Spinal cord (tissue), 10 donors: ENCODE measurements around the gene PRODH. TPM values are rescaled to one million over a fixed set of nuclear protein-coding genes. Genes with fewer than 3 reads are reported as not detected.
"Not testable (repeated sequence)": the region's sequence is repeated elsewhere in the genome, so short reads cannot be mapped to it uniquely, and the experiment has no call there.

Experiments used
- DNase-seq, 6 donors: peaks; one replicate each; pipeline versions ENCODE4 v3.0.0 to v3.0.0-alpha.2; 2013 to 2015; ENCODE audit warnings: low spot score in 6 of 6, low read depth in 4 of 6
- H3K27ac ChIP-seq: one replicate; pipeline ENCODE4 v1.5.1; 2013; ENCODE audit warnings: low read depth, low read length, control low read depth
- H3K27me3 ChIP-seq: one replicate; pipeline ENCODE4 v1.6.1; 2013; ENCODE audit warnings: low read length; ENCODE audit not compliant: control insufficient read depth, insufficient read depth
- H3K36me3 ChIP-seq: one replicate; pipeline ENCODE4 v1.6.1; 2013; ENCODE audit warnings: low read length; ENCODE audit not compliant: control insufficient read depth, insufficient read depth
- H3K4me1 ChIP-seq: one replicate; pipeline ENCODE4 v1.6.1; 2013; ENCODE audit warnings: low read length; ENCODE audit not compliant: control insufficient read depth, insufficient read depth
- H3K4me3 ChIP-seq: one replicate; pipeline ENCODE4 v1.5.1; 2013; ENCODE audit warnings: low read depth, low read length, control low read depth
- H3K9me3 ChIP-seq: one replicate; pipeline ENCODE4 v1.6.1; 2013; ENCODE audit warnings: low read length; ENCODE audit not compliant: control insufficient read depth, insufficient read depth
- WGBS: methylation state at CpG from one replicate; pipeline ENCODE4 v1.1.5; 2013; ENCODE audit warnings: missing lambda C conversion rate; ENCODE audit not compliant: insufficient coverage; 5-methylcytosine and 5-hydroxymethylcytosine counted together
- polyA plus RNA-seq, 2 donors: library from polyadenylated mRNA; unstranded; fragments of 120-200 nt; gene quantifications; one replicate each; pipeline ENCODE4 v1.2.1, GENCODE V29; 2013; ENCODE audit not compliant: insufficient read length in 2 of 2
- total RNA-seq, 2 donors: library from RNA; depleted of rRNA in 1 of 2; stranded (reverse); fragments of 120-200 nt in 1 of 2; fragments of >200 nt in 1 of 2; gene quantifications; one replicate each; pipeline versions ENCODE4 v1.2.3 to v1.2.4, GENCODE V29; 2013 to 2014
- donor health status: healthy.

The PRODH gene
- total and polyA plus RNA-seq, 4 donors, result 14.4 to 75.3 (median 48.5) TPM

GRCh38 chr22:18917818-18918217 is 18.3 kb downstream of the PRODH start:
- not testable (repeated sequence) for H3K4me1 ChIP-seq, H3K27me3 ChIP-seq, H3K9me3 ChIP-seq, H3K4me3 ChIP-seq, H3K27ac ChIP-seq, H3K36me3 ChIP-seq
- DNase-seq, result peak in 1 of 6 donors; percentile 0
- no CpG with 5 or more reads among the region's 3 CpGs for WGBS

- not testable (repeated sequence) for H3K4me3 ChIP-seq, H3K27me3 ChIP-seq, H3K36me3 ChIP-seq, H3K9me3 ChIP-seq, H3K27ac ChIP-seq, H3K4me1 ChIP-seq, DNase-seq
- no CpG with 5 or more reads among the region's 9 CpGs for WGBS
These were observed 20.5 kb downstream of the PRODH start for GRCh38 chr22:18915550-18915949.

GRCh38 chr22:18914558-18914957 is 21.5 kb downstream of the PRODH start:
- not testable (repeated sequence) for H3K27me3 ChIP-seq, H3K27ac ChIP-seq, H3K4me1 ChIP-seq, H3K4me3 ChIP-seq, H3K9me3 ChIP-seq, H3K36me3 ChIP-seq, DNase-seq
- WGBS, result no CpG with 5 or more reads among the region's 10 CpGs

GRCh38 chr22:18912264-18912946 is 23.7 kb downstream of the PRODH start:
- no CpG with 5 or more reads among the region's 10 CpGs for WGBS
- not testable (repeated sequence) for H3K36me3 ChIP-seq, DNase-seq, H3K4me3 ChIP-seq, H3K27me3 ChIP-seq, H3K27ac ChIP-seq, H3K9me3 ChIP-seq, H3K4me1 ChIP-seq

GRCh38 chr22:18911535-18911934 is 24.6 kb downstream of the PRODH start:
- WGBS, result no CpG with 5 or more reads among the region's 2 CpGs
- H3K4me1 ChIP-seq, H3K27me3 ChIP-seq, DNase-seq, H3K36me3 ChIP-seq, H3K9me3 ChIP-seq, H3K27ac ChIP-seq, H3K4me3 ChIP-seq: not testable (repeated sequence)

GRCh38 chr22:18909556-18909955 is 26.5 kb downstream of the PRODH start:
- no peaks in the 10 kb centered on the region for H3K4me1 ChIP-seq
- no peak overlapping the region for H3K27ac ChIP-seq
- H3K9me3 ChIP-seq, result no peaks in the 10 kb centered on the region
- no peak overlapping the region for H3K4me3 ChIP-seq
- no peaks in the 10 kb centered on the region for H3K36me3 ChIP-seq
- no peak for DNase-seq
- H3K27me3 ChIP-seq, result no peaks in the 10 kb centered on the region
- WGBS, result no CpG with 5 or more reads among the region's 5 CpGs

- Histone ChIP-seq H3K27ac (no peak overlapping the region), H3K9me3 (no peaks in the 10 kb centered on the region), H3K4me1 (no peaks in the 10 kb centered on the region), H3K27me3 (no peaks in the 10 kb centered on the region), H3K4me3 (no peak overlapping the region), H3K36me3 (no peaks in the 10 kb centered on the region)
- WGBS, result no CpG with 5 or more reads among the region's 13 CpGs
- no peak for DNase-seq
These were observed 29.2 kb downstream of the PRODH start for GRCh38 chr22:18906896-18907295.

- H3K9me3 ChIP-seq, H3K4me1 ChIP-seq, H3K4me3 ChIP-seq, H3K27me3 ChIP-seq, H3K36me3 ChIP-seq, H3K27ac ChIP-seq, DNase-seq: not testable (repeated sequence)
- no CpG with 5 or more reads among the region's 36 CpGs for WGBS
These were observed 29.7 kb downstream of the PRODH start for GRCh38 chr22:18906410-18906745.

- Histone ChIP-seq H3K27ac (no peak within 1 kb of the TSS), H3K27me3 (no peaks in the 10 kb centered on the region), H3K4me3 (no peak within 1 kb of the TSS), H3K4me1 (no peaks in the 10 kb centered on the region), H3K36me3 (no peaks in the 10 kb centered on the region), H3K9me3 (no peaks in the 10 kb centered on the region)
- WGBS, result no CpG with 5 or more reads among the region's 77 CpGs
- DNase-seq, result no peak
These were observed 30.3 kb downstream of the PRODH start, which contains the start of gene DGCR6 for GRCh38 chr22:18905540-18906409. DGCR6 (plus strand) TSS chr22:18906320; CDS start chr22:18906375, 55 bp downstream.
